Measurements from ENCODE around the gene RELA.
A peak's percentile ranks its signal among the peaks of the same experiment; 100 is the strongest.

Gene RELA

DNA sequence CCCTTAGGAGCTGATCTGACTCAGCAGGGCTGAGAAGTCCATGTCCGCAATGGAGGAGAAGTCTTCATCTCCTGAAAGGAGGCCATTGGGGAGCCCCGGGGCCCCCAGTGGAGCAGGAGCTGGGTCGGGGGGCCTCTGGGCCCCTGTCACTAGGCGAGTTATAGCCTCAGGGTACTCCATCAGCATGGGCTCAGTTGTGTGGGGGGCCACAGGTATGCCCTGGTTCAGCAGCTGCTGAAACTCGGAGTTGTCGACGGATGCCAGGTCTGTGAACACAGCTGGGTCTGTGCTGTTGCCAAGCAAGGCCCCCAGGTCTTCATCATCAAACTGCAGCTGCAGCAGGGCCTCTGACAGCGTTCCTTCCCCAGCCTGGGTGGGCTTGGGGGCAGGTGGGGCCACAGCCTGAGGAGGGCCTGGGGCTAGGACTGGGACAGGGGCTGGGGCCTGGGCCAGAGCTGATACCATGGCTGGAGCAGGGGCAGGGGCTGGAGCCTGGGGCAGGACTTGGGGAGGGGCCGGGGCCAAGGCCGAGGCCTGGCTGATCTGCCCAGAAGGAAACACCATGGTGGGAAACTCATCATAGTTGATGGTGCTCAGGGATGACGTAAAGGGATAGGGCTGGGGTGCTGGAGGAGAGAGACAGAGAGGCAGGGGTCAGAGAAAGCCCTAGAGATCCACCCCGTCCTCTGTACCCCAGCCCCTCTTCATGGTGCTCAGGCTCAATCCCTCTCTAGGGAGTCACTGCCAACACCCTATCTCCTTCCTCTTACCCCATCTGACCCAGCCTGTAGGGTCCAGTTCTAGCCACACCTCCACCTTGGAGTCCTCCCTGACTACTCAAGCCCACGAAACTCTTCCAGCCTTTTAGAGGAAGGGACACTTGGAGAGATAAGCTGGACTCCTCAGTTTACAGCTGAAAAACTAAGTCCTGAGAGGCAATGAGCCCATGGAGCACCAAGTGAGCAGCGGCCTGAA is 8.1 kb downstream of the RELA start:
- Histone ChIP-seq H3K27me3 (replicated peaks; ENCODE audit: control insufficient read depth, insufficient read depth, low read length) (no peaks in the 10 kb centered on the region), H3K36me3 (ENCODE audit: control insufficient read depth, insufficient read depth, low read length) (peaks cover 51% of the 10 kb centered on the region), H3K4me3 (replicated peaks; ENCODE audit: low read depth, low read length) (no peak overlapping the region)
- peak; percentile 12 for DNase-seq (ENCODE audit: extremely low read depth, insufficient read length)
- TF ChIP-seq, protein P1, sequence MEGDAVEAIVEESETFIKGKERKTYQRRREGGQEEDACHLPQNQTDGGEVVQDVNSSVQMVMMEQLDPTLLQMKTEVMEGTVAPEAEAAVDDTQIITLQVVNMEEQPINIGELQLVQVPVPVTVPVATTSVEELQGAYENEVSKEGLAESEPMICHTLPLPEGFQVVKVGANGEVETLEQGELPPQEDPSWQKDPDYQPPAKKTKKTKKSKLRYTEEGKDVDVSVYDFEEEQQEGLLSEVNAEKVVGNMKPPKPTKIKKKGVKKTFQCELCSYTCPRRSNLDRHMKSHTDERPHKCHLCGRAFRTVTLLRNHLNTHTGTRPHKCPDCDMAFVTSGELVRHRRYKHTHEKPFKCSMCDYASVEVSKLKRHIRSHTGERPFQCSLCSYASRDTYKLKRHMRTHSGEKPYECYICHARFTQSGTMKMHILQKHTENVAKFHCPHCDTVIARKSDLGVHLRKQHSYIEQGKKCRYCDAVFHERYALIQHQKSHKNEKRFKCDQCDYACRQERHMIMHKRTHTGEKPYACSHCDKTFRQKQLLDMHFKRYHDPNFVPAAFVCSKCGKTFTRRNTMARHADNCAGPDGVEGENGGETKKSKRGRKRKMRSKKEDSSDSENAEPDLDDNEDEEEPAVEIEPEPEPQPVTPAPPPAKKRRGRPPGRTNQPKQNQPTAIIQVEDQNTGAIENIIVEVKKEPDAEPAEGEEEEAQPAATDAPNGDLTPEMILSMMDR (IDR thresholded peaks at IDR 0.05; ENCODE audit: insufficient read depth, low read length, poor library complexity, severe bottlenecking), result no peak

- TF ChIP-seq, protein P1 (IDR thresholded peaks at IDR 0.05; ENCODE audit: insufficient read depth, low read length, poor library complexity, severe bottlenecking), result no peak
- DNase-seq (ENCODE audit: extremely low read depth, insufficient read length), result peak; percentile 5
- H3K27me3 ChIP-seq (replicated peaks; ENCODE audit: control insufficient read depth, insufficient read depth, low read length), result no peaks in the 10 kb centered on the region
- H3K4me3 ChIP-seq (replicated peaks; ENCODE audit: low read depth, low read length), result peak overlapping the region; percentile 56
- peaks cover 42% of the 10 kb centered on the region for H3K36me3 ChIP-seq (ENCODE audit: control insufficient read depth, insufficient read depth, low read length)
These were observed 9.2 kb downstream of the RELA start for GRCh38 chr11:65653229-65654225.

DNA sequence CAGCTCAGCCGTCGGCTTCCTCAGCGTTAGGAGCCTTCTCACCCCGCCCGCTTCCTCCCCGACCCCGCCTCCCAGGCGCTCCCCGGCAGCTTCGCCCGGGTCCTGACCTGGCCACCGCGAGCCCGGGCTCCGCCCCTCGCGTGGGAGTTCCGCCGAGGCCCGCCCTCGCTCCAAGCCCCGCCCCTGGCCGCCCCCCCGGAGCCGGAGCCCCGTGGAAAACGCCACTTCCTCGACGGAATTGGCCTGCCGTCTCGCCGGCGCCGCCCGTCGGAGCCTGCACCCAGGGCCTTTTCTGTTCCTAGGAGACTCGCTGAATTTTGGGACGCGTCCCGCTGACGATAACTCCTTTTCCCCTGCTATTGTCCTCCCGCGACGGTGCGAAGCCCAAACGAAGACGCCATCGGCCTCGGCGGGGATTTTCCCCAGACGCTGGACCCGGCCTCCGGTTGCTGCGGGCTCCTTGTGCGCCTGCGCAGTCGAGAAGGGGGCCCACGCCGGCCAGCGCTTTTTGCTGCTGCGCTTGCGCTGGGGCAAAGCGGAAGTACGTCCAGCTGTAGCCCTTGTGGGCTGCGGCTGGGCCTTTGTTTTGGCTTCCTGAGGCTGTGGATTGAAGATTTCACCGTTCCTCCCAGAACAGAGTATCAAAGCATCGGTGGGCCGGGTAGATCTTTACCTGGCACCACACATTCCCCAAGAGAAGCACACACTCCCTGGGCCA is 10.0 kb downstream of the RELA start:
- TF ChIP-seq, protein P1 (IDR thresholded peaks at IDR 0.05; ENCODE audit: insufficient read depth, low read length, poor library complexity, severe bottlenecking), result no peak
- Histone ChIP-seq H3K27me3 (replicated peaks; ENCODE audit: control insufficient read depth, insufficient read depth, low read length) (no peaks in the 10 kb centered on the region), H3K4me3 (replicated peaks; ENCODE audit: low read depth, low read length) (peak overlapping the region; percentile 56), H3K36me3 (ENCODE audit: control insufficient read depth, insufficient read depth, low read length) (peaks cover 35% of the 10 kb centered on the region)
- peak; percentile 94 for DNase-seq (ENCODE audit: extremely low read depth, insufficient read length)

GRCh38 chr11:65651589-65652510 is 10.9 kb downstream of the RELA start:
- peak; percentile 15 for DNase-seq (ENCODE audit: extremely low read depth, insufficient read length)
- H3K36me3 ChIP-seq (ENCODE audit: control insufficient read depth, insufficient read depth, low read length), result peaks cover 27% of the 10 kb centered on the region
- H3K27me3 ChIP-seq (replicated peaks; ENCODE audit: control insufficient read depth, insufficient read depth, low read length), result no peaks in the 10 kb centered on the region
- peak overlapping the region; percentile 56 for H3K4me3 ChIP-seq (replicated peaks; ENCODE audit: low read depth, low read length)
- TF ChIP-seq, protein P1 (IDR thresholded peaks at IDR 0.05; ENCODE audit: insufficient read depth, low read length, poor library complexity, severe bottlenecking), result no peak

Data from GM06990 (cell line).